GM18502 (cell line): ENCODE results near the gene PIK3AP1.
"Not testable (repeated sequence)": the region's sequence is repeated elsewhere in the genome, so short reads cannot be mapped to it uniquely, and the experiment has no call there.

Source experiments
- ATAC-seq: cut with Tn5 transposase; IDR thresholded peaks from one replicate; pipeline ENCODE4 v1.9.1; 2021; ENCODE audit warnings: mild to moderate bottlenecking; ENCODE audit not compliant: unreplicated experiment, poor library complexity

The PIK3AP1 gene, protein sequence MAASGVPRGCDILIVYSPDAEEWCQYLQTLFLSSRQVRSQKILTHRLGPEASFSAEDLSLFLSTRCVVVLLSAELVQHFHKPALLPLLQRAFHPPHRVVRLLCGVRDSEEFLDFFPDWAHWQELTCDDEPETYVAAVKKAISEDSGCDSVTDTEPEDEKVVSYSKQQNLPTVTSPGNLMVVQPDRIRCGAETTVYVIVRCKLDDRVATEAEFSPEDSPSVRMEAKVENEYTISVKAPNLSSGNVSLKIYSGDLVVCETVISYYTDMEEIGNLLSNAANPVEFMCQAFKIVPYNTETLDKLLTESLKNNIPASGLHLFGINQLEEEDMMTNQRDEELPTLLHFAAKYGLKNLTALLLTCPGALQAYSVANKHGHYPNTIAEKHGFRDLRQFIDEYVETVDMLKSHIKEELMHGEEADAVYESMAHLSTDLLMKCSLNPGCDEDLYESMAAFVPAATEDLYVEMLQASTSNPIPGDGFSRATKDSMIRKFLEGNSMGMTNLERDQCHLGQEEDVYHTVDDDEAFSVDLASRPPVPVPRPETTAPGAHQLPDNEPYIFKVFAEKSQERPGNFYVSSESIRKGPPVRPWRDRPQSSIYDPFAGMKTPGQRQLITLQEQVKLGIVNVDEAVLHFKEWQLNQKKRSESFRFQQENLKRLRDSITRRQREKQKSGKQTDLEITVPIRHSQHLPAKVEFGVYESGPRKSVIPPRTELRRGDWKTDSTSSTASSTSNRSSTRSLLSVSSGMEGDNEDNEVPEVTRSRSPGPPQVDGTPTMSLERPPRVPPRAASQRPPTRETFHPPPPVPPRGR

DNA sequence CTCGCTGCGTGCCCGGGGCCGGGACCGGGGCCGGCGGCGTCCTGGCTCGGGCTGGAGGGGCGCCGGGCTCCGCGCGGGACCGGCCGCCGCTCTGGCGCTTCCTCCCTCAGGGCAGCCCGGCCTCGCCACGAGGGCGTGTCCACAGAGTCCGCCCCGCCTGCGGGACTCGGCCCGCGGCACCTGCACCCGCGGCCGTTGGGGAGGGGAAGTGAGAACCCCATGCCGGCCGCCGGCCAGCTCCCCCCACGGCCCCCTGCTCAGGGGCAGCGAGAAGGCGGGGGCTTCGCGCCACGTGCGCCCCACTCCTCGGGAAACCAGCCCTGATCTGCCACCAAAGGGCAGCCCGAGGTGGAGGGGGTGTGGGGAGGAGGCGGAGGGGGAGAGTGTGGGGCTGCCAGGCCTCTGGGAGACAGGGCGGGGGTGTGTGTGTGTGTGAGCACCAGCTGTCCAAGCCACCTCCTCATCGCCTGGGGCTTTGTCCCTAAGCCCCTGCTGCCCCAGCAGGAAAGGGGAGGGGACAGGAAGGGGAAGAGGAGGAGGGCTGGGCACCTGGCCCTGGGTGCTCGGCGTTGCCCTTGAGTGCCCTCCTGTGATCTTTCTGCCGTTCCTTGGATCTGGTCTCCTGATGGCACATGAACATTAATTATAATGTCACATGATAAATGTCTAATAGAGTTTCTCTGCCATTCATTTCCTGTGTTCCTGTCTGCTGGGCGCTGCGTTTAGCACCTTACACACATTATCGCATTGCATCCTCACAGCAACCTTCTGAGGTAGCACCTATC lies at the start of gene PIK3AP1:
PIK3AP1 (minus strand) TSS at position 93 of the 785 bp plus-strand sequence. CDS start 120 bp downstream, outside the sequence.
- ATAC-seq: peak; percentile 68

DNA sequence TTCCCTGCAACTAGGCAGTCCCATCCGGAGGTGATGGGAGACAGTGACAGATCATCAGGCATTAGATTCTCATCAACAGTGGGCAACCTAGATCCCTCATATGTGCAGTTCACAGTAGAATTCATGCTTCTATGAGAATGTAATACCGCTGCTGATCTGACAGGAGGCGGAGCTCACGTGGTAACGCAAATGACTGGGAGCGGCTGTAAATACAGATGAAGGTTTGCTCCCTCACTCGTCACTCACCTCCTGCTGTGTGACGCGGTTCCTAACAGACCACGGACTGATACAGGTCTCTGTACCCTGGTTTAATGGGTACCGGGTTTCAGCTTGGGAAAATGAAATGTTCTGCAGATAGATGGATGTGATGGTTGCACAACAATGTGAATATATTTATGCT lies 47.8 kb upstream of the PIK3AP1 start:
- no peak for ATAC-seq

DNA sequence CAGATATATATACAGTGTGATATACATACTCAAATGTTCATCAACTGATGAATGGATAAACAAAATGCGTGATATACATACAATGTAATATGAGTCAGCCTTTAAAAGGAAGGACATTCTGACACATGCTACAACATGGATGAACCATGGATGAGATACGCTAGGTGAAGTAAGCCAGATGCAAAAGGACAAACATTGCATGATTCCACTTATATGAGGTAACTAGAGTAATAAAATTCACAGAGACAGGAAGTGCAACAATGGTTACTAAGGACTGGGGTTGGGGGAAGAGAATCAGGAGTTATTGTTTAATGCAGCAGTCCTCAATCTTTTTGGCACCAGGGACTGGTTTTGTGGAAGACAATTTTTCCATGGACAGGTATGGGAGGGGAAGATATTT lies 47.3 kb upstream of the PIK3AP1 start:
- ATAC-seq: no peak

GRCh38 chr10:96765406-96766240 lies 45.3 kb upstream of the PIK3AP1 start:
- no peak for ATAC-seq

- ATAC-seq: no peak
Observed at GRCh38 chr10:96764425-96765060, 44.2 kb upstream of the PIK3AP1 start.

- peak; percentile 85 for ATAC-seq
Observed at GRCh38 chr10:96758423-96758822, 38.1 kb upstream of the PIK3AP1 start.

- peak; percentile 49 for ATAC-seq
Observed at GRCh38 chr10:96756111-96756903, 36.0 kb upstream of the PIK3AP1 start.

- no peak for ATAC-seq
Observed at GRCh38 chr10:96753956-96754355, 33.6 kb upstream of the PIK3AP1 start.

GRCh38 chr10:96752375-96752774 lies 32.1 kb upstream of the PIK3AP1 start:
- no peak for ATAC-seq

GRCh38 chr10:96750316-96750715 lies 30.0 kb upstream of the PIK3AP1 start:
- not testable (repeated sequence) for ATAC-seq

DNA sequence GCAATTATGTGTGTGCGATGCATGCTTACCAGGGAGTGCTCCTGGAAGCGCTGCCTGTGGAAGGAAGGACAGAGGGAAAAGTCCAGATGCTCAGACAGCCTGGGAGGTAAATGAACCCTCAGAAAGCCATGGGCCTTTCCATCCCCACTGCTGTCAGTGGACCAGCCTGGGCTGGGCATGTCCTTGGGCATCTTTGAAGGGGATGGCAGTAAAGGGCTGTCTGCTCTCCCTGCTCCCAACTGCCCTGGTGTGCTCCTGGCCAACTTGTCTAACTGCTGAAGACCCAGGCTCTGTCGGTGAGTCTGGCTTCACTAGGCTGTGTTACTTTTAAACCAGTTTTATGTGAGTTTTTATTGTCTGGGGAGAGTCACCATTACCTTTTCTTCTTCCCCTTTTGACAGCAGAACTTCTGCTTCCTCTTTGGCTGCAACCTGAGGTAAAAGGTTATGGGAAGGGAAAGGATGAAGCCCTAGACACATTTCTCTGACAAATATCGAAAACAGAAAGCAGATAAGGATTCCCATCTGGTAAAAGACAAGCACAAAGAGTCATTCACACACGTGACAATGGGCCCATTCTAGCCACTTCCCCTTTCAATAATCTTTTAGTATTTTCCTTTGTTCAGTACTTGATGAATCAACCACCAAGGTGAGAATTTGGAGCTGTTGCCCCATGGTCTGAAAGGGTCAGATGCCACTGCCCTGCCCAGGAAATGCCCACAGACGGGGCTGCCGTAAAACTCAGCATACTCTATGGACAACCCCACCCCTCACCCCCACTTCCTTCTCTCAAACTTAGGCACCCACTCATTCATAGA lies 27.6 kb upstream of the PIK3AP1 start:
- peak; percentile 91 for ATAC-seq

GRCh38 chr10:96746503-96746902 lies 26.2 kb upstream of the PIK3AP1 start:
- ATAC-seq: no peak

- ATAC-seq: no peak
Observed at GRCh38 chr10:96745950-96746349, 25.6 kb upstream of the PIK3AP1 start.

- ATAC-seq: no peak
Observed at GRCh38 chr10:96743988-96744585, 23.8 kb upstream of the PIK3AP1 start.

GRCh38 chr10:96741557-96741956 lies 21.2 kb upstream of the PIK3AP1 start:
- ATAC-seq: not testable (repeated sequence)

GRCh38 chr10:96740579-96741281 lies 20.4 kb upstream of the PIK3AP1 start:
- no peak for ATAC-seq

- ATAC-seq: no peak
Observed at GRCh38 chr10:96740141-96740540, 19.8 kb upstream of the PIK3AP1 start.
